Superior temporal gyrus (tissue), 1 donor: ENCODE results near the gene PTPRU.

Source experiments
- DNase-seq: peaks from one replicate; pipeline ENCODE4 v3.0.0-alpha.2; 2016; ENCODE audit errors: extremely low spot score

Gene PTPRU

GRCh38 chr1:29235955-29236711 is at the start of gene PTPRU:
PTPRU (plus strand) TSS chr1:29236522; CDS start chr1:29236645, 123 bp downstream.
- peak; percentile 70 for DNase-seq

- DNase-seq, result no peak
These were observed 49.6 kb upstream of the PTPRU start for GRCh38 chr1:29186707-29187106.

- no peak for DNase-seq
These were observed 45.6 kb upstream of the PTPRU start for GRCh38 chr1:29190718-29191117.

- no peak for DNase-seq
These were observed 42.4 kb upstream of the PTPRU start for GRCh38 chr1:29193879-29194455.

GRCh38 chr1:29195881-29196291 is 40.4 kb upstream of the PTPRU start:
- DNase-seq, result no peak

- DNase-seq, result no peak
These were observed 39.3 kb upstream of the PTPRU start for GRCh38 chr1:29196863-29197589.

- DNase-seq, result no peak
These were observed 38.8 kb upstream of the PTPRU start for GRCh38 chr1:29197590-29197924.

GRCh38 chr1:29197993-29198392 is 38.3 kb upstream of the PTPRU start:
- DNase-seq, result no peak

GRCh38 chr1:29200906-29201594 is 35.3 kb upstream of the PTPRU start:
- no peak for DNase-seq

GRCh38 chr1:29201595-29202051 is 34.7 kb upstream of the PTPRU start:
- DNase-seq, result no peak

GRCh38 chr1:29202053-29202452 is 34.3 kb upstream of the PTPRU start:
- DNase-seq, result no peak

- DNase-seq, result peak; percentile 99
These were observed 33.6 kb upstream of the PTPRU start for GRCh38 chr1:29202584-29203340.

- no peak for DNase-seq
These were observed 27.9 kb upstream of the PTPRU start for GRCh38 chr1:29208442-29208841.

- no peak for DNase-seq
These were observed 27.1 kb upstream of the PTPRU start for GRCh38 chr1:29209173-29209572.

- no peak for DNase-seq
These were observed 25.8 kb upstream of the PTPRU start for GRCh38 chr1:29210278-29211085.

- no peak for DNase-seq
These were observed 25.0 kb upstream of the PTPRU start for GRCh38 chr1:29211086-29212030.

- DNase-seq, result no peak
These were observed 23.3 kb upstream of the PTPRU start for GRCh38 chr1:29213055-29213454.

GRCh38 chr1:29217633-29218032 is 18.7 kb upstream of the PTPRU start:
- DNase-seq, result no peak

GRCh38 chr1:29218223-29218622 is 18.1 kb upstream of the PTPRU start:
- no peak for DNase-seq

- no peak for DNase-seq
These were observed 15.0 kb upstream of the PTPRU start for GRCh38 chr1:29221296-29221695.
